OCI-M2 (cell line): Measurements from ENCODE around the gene WWC1.

Source experiments
- DNase-seq: peaks from one replicate; lab custom pipeline; 2025; ENCODE audit not compliant: unreplicated experiment; lab: John Stamatoyannopoulos, UW

WWC1 gene

GRCh38 chr5:168291342-168291963 lies at the start of gene WWC1:
Gene WWC1 (plus strand): TSS chr5:168291645. CDS start chr5:168292153, 508 bp downstream.
- DNase-seq: no peak

GRCh38 chr5:168244838-168245559 lies 46.4 kb upstream of the WWC1 start:
- DNase-seq: no peak

DNA sequence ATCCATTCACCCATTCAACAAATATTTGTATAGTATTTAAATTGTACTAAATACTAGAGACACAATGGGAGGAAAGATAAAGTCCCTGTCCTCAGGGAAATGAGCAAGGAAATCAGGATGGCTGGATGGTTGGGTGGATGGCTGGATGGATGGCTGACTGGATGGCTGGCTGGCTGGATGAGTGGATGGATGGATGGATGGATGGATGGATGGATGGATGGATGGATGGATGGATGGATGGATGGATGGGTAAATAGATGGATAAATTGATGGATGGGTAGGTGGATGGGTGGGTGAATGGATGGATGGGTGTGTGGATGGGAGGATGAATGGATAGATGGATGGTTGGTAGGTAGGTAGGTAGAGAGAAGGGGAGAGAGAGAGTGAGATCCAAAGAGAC lies 41.5 kb upstream of the WWC1 start:
- DNase-seq: no peak

GRCh38 chr5:168251259-168251658 lies 40.2 kb upstream of the WWC1 start:
- no peak for DNase-seq

GRCh38 chr5:168254013-168254693 lies 37.3 kb upstream of the WWC1 start:
- DNase-seq: no peak

GRCh38 chr5:168260353-168261226 lies 30.9 kb upstream of the WWC1 start:
- no peak for DNase-seq

DNA sequence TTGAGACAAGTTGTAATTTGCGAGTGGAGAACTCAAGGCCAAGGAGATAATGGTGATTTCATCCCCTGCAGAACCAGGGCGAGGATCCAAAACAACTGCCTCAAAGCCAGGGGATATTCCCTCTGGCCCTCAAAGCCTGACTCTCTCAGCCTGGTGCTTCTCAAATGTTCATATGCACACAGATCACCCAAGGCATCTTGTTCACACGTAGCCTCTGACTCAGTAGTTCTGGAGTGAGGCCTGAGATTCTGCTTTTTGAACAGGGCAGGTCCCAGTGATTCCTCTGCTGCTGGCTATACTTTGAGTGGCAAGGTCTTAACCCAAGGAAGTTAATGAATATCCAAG lies 30.2 kb upstream of the WWC1 start:
- no peak for DNase-seq

- DNase-seq: no peak
Observed at GRCh38 chr5:168262042-168262743, 29.3 kb upstream of the WWC1 start.

GRCh38 chr5:168263121-168263520 lies 28.3 kb upstream of the WWC1 start:
- DNase-seq: no peak

DNA sequence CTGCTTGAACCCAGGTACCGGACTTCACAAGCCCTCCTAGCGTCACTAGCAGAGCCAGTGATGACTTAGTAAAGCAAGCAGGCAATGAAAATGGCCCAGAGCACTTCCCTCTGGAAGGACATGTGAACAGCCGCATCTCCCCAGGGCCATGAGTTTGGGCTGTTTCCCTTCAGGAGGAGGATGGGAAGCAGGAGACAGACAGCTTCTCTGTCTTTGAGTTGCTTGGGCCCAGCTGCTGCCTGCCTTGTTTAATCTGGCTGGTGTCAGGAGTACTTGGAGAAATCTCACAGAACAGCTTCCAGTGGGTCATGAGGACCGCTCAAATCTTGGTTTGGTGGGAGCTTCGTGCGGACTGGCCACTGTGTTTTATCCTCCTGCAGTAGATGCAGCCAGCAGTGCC lies 25.4 kb upstream of the WWC1 start:
- DNase-seq: no peak

DNA sequence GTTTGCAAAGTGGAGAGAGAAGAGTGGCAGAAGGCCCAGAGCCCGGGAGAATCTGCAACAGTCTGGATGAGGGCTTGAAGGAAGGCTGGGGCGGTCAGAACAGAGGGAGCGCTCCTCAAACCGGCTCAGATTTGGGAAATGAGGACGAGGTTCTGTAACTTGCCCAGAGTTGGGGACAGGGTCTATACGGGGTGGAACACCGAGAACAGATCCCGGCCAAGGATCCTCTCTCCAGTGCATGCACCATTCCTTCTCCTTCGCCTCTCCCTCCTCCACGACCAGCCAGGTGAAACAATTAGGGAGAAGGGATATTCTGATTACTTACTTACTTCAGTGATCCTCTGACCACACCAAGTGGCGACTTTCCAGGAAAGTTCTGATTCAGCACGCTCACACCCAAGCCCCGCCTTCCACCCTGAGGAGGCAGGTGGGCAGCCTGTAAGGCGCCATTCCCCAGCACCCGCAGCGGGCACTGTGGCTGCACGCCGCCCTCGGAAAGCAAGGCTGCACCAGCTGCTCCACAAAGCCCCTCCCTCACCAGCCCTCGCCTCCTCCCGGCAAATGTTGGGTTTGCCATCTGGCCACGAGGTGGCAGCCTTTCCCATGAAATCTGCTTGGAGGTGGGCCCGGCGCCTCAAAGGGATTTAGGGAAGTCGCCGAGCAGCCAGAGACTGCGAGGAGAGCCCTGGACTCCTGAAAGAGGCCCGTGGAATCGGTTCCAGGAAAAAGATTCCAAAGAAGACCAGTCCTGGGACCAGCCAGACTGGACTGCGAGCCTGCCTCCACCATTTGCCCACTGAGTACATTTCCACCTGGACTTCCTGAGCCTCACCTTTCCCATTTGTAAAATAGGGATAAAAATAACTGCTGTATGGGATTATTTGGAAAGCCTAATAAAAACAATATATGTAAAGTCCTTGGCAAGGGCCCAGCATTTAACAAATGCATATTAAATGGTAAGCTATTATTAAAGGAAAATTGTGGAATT lies 22.2 kb upstream of the WWC1 start:
- DNase-seq: no peak

GRCh38 chr5:168269937-168270330 lies 21.5 kb upstream of the WWC1 start:
- DNase-seq: no peak

- DNase-seq: no peak
Observed at GRCh38 chr5:168270476-168270875, 21.0 kb upstream of the WWC1 start.

GRCh38 chr5:168273056-168273980 lies 18.1 kb upstream of the WWC1 start:
- DNase-seq: no peak

DNA sequence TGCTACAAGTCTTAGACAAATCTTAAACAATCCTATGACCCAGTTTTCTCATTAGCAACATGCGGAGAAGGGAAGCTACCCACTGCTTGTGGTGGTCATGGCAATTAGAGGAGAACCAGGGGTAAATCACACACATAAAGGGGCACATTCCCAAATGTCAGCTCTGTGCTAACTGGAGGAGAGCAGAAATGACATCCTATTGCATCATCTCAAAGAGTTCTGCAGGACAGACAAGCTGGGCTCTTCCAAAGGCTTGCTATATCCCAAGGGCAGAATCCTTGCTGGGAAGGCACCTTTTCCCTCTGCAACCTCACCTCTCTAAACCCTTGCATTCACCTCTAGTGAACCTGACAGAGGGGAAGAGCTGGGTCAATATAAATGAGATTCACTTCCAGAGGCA lies 17.0 kb upstream of the WWC1 start:
- DNase-seq: no peak

DNA sequence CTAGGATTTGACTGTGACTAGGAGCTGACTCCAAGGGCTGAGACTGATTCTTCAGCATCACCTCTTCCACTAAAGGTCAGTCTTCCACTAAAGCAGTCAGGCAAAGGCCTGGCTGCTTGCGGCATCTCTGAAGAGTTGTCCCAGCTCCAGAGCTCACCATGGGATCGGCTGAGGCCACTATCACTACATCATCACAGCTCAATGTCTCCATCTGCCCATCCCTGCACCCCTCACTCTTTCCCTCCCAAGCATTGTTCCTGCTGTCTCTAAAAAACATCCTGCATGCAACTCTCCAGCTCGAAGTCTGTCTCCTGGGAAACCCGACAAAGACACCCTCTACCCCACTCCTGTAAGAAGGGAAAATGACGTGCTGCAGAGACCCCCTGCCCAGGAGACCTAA lies 15.5 kb upstream of the WWC1 start:
- no peak for DNase-seq

DNA sequence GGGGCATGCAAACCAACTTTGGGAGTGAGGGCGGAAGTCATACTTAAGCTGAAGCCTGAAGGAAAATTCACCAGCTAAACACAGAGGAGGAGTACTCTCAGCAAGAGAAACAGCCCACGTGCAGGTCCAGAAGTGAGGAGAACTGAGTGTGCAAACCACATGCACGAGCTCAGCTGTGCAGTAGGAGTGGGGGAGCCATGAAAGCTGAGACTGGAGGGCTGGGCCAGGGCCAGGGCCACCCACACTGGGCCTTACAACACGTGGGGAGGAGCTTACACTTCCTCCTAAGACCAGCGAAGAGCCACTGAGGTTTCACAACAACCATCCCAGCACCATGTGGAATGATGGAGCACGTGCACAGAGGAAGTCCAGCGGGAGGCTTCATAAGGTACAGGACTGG lies 9.3 kb upstream of the WWC1 start:
- DNase-seq: no peak

GRCh38 chr5:168284809-168285208 lies 6.6 kb upstream of the WWC1 start:
- DNase-seq: no peak

GRCh38 chr5:168285696-168286095 lies 5.7 kb upstream of the WWC1 start:
- no peak for DNase-seq
